NCI-H2107 (cell line): ENCODE measurements around the gene CATSPERB.
"Not testable (repeated sequence)": the region's sequence is repeated elsewhere in the genome, so short reads cannot be mapped to it uniquely, and the experiment has no call there.

Experiments
- DNase-seq: peaks from one replicate; lab custom pipeline; 2025; lab: John Stamatoyannopoulos, UW

CATSPERB gene, protein sequence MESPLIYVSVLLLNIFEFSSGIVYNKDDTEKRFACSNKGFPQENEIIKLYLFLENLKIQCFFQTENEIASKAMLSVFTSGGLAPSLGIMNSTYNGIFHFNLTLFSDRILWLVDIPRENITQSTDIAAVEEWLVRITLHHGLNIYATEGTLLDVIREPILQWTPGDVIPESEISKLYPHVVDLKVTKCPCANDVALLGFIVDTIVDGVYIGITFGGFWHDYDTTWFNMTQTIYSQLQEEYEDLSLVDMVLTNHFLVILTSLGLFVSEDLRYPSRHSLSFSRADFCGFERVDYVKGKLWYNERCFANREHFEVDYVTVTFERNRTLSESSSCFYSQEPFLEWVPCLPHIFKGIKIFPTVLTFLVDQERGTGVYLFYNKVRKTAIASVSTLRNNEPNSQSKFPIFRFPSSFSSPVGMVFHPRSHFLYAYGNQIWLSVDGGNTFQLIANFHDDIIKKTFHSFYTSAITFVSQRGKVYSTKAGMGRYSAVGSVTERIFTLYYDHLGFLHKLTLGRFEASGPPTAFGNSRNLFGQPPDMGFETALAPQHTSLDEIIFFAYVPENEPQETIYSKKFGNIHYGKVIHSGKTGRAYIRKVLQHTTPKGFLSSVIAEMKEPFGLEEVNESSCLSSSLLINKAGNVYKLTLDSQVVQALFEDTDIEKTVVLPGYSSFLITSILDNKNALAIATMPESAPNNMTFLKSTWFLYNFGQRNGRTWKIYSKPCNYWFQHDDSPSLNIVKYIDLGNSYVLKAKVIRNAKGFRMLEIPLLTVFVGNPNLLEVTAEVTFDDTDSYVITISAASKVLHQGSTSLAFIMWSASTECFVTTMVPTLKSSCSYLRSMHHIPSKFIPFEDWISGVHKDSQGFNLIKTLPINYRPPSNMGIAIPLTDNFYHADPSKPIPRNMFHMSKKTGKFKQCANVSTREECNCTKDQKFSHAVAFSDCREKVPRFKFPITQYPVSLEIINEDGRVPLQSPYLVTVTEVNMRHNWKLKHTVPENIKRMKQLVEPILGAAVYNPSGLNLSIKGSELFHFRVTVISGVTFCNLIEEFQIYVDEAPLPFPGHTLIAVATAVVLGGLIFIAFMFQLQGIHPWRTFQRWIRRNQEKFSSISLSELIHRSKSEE

DNA sequence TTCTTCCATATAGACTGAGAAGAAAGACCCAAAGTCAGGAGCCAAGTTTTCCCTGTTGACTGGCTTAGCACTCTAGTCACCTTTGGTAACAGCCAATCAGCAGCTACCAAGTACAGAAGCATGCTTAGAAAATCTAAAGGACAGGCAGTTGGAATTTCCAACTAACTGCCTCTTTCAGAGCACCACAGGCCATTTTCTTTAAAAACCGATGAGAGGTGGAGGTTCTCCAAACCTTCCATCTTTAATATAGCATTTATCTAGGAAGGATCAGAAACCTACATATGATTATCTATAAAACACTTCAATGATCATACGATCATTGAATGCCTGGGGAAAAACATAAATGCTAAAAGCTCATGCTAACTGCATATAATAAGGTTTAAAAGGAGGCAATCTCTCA lies at the start of gene CATSPERB:
CATSPERB (minus strand) TSS at position 101 of the 400 bp plus-strand sequence. CDS start 2,607 bp downstream, outside the sequence.
- DNase-seq, result no peak

DNA sequence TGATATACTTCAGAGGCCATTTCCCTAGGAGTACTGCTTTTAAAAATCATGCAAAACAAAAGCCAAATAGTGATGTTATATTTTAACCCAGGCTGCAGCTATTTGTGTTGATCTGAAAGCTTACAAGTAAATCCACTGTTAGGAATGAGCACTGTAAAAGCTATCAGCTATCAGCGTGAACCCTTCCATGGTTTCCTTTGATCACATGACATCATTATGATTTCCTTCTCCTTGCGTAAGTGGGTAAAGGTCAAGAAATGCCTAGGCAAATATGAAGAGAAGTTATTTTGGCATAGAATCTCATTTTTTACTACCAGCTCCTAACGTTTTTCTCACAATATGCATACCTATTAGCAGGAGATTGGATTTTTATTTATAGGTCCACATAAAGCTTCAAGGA lies 48.6 kb upstream of the CATSPERB start:
- no peak for DNase-seq

DNA sequence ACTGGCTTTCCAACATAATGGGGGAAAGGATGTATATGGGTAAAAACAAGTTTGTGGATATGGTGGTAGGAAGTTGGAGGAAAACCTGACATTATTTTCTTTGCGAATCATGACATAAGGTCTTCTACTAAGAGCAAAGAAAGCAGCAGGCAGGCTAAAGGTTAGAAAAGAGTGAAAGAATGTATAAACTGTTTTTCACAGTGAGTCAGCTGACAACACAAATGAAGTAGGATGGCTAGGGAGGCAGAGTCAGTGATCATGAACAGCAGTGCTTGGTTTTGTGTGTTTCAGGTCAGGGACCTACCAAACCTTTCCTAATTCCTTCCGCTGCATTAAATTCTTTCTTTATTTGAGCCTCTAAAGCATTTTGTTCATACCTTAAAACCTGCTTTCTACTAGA lies 46.3 kb upstream of the CATSPERB start:
- no peak for DNase-seq

DNA sequence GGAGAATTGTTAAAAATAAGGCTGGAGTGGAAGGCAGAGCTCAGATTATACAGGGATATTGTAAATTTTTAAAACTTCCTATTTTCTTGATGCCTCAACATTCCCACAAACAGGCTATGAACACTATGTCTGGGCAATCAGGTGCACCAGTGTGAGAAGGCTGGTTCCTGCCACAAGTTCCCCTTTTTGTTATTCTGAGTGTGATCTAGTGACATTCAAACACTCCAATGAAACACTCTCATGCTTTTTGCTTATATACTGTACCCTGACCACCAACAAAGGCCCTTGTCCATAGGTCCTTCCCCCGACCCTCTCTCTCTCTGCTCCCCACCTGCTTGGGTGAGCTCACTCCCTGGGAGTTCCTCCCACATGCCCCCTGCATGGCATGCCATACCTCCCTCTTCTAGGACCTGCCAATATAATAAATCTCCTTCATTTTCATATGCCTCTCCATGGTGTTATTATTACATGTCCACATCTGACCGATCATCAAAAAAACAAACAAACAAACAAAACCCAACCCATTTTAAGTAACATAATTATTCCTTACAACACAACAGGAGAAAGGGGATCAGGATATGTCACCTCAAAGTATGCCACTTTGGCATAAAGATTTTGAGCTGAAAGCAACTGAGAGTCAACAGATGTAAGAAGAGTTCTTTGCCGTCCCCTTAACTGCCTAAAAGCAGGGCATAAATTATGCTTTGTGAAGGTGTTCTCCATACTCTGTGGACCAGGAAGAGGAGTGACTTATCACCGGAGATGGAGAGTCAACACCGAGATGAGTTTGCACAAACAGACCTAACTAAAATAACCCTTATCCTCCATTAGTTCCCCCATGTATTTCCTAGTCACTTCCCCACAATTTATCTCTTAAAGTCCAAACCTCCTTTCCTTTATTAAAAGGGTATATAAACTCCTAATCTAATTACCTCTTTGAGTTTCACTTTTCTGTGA lies 42.5 kb upstream of the CATSPERB start:
- DNase-seq, result no peak

DNA sequence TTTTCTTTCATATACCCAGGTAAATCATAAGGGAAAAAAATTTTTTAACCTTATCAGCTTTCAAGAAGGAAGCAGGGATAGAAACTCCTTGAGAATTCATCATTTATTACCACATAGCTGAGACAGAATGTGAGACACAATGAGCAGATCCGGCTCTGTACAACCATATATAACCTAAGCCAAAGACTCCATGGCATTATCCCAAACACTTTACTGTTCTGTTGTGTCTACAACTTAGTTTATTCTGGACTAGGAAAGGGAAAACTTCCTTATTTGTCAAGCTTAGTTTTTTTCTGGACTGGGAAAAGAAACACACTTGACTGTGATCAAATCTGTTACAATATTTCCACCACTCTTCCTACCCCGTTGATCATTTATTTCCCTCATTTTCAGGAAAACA lies 38.3 kb upstream of the CATSPERB start:
- no peak for DNase-seq

DNA sequence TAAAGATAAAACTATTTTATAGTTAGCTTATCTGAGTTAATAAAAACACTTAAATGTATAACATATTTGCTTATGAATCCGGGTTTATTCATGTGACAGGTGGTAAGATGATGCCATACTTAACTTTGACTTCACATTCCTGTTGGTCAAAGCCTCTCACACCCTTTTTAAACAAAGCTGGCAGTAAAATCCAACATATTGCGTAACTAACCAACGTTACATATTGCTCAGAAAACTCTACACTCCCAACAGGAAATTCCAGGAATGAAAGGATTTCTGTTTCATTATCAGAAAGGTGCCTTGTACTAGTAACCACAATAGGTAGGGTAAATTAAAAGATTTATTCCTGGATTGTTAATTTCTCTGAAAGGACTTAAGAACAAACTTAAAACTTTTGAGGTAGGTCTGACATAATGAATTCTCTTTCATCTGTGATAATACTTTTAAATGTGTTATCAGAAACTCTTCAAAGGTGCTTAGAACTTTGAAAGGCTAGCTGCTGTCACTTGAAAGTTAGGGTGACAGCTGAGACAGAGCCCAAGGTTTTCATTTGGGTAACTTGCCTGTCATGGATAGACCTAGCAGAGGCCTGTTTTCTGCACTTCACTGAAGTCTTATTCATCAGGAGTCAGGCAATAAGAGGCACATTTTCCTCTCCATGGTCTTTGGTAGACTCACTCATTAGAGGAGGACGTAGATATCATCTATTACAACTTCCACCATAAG lies 23.8 kb upstream of the CATSPERB start:
- DNase-seq, result no peak

DNA sequence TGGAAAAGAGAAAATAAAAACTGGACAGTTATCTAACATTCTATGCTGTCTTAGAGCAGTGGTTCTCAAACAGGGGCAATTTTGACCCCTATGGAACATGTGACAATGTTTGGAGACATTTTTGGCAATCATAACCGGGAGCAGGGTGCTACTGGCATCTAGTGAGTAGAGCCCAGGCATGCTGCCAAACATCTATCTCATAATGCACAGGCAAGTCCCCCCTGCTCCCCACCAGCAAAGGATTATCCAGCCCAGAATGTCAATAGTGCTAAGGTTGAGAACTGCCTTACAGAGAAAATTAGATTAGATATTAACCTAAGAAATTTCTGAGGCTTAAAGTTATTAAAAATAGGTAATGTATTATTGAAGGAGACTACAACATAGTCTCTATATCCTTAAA lies 22.9 kb upstream of the CATSPERB start:
- no peak for DNase-seq

DNA sequence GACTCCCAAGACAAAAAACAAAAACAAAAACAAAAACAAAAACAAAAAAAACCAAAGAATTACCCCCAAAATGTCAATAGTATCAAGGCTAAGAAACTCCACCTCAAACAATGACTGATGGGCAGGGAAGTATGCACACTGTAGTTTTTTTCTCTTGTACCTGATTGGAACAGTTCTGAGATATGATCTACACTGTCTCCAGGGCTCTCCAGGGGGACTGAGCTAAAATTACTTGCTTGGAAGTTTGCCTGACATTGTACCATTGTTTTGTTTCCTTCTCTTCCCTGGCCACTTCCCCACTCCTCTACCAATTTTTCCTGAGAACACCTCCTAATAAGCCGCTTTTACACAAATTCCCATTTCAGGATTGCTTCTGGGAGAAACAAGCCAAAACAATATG lies 22.3 kb upstream of the CATSPERB start:
- DNase-seq, result no peak

DNA sequence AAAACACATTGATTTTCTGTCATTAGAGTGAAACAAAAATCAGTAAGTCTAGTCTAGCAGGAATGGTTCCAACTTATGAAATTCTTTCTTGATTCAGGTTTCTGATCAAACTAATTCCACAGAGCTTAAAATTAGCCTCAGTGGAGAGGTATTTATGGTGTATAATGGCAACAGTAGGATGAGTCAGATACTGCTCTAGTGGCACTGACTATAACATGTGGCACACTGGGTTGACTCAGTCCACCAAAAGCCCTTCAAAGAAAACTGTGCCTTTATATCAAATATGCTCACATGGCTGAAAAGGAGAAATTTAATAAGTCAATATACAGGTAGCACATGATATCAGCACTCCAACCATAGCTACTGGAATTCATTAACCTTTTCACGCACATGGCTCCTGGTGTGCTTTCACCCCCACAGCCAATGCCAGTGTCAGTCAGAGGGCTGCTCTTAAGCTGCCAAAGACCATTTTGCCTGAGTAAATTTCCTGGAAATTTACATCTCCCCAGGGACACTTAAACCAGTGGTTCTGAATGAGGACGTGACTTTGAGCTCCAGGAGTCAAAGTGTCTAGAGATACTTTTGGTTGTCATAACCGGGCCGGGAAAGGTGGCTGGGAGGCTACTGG lies 21.7 kb upstream of the CATSPERB start:
- no peak for DNase-seq

DNA sequence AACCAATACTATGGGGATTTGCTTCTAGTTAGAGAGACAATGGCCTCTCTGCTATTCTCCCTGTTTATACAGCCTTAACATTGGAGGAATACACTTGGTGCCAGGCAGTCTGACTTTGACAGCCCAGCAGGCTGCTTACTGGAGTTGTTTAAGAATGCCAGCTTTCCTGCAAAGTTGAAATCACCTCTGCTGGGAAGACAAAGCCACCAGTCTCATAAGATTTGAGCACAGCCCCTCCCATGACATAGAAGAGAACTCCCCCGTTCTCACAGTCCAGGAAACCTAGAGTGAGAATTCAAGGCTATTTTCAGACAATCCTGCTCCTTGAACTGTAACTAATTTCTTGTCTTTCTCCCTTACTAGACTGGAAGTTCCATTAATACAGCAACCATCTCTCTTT lies 21.1 kb upstream of the CATSPERB start:
- no peak for DNase-seq

DNA sequence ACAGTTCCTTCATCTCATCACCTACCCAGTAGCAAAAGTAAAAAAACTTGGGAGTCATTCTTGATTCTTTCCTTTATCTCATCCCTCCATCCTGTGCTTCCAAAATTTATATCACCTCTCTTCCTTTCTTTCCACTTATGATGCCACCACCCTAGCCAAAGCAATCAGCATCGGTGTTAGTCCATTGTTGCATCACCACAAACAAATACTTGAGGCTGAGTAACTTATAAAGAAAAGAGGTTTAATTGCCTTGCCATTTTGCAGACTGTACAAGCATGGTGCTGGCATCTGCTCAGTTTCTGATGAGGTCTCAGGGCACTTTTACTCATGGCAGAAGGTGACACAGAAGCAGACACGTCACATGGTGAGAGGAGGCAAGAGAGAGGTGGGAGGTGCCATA lies 19.8 kb upstream of the CATSPERB start:
- DNase-seq, result no peak

DNA sequence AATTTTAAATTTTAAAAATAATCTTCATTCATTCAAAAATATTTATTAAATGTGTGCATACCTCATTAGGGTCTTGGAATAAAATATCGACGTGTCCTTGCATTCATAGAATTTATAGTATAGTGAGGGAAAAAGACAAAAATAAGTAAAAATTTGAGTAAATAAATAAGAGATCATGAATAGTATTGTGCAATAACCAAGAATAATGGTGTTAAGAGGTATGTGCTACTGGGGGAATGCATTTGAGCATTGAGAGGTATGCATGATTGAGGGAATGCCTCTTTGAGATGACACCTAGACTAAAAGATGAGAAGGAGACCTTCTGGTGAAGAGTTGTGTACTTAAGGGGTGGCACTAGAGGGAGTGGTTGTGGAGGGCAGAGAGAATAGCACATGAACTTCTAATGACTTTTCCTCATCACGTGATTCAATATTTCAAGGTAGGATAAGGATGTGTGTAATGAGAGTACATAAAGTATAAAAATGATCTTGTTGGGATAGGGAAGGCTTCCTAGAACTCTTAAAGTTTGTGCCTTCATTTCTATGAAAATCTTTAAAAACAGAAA lies 18.8 kb upstream of the CATSPERB start:
- DNase-seq, result no peak

DNA sequence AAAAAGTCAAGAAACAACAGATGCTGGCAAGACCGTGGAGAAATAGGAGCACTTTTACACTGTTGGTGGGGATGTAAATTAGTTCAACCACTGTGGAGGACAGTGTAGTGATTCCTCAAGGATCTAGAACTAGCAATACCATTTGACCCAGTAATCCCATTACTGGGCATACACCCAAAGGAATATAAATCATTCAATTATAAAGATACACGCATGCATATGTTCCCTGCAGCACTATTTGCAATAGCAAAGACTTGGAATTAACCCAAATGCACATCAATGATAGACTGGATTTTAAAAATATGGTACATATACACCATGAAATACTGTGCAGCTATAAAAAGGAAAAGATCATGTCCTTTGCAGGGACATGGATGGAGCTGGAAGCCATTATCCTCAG lies 18.0 kb upstream of the CATSPERB start:
- no peak for DNase-seq

DNA sequence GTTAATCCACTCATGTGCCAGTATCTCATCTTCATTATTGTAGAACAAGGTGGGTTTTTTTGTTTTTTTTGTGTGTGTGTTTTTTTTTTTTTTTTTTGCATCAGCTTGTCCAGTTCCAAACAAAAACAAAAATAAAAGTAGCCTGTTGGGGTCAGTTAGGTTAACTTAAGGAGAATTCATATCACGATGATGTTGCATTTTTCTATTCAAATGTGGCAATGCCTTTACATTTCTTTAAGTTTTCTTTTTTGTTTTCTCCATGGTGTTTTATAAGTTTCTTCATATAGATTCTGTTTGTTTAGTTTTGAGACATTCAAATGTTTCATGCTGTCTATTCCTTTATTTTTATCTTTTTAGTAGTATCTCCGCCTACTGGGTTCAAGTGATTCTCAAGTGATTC lies 16.2 kb upstream of the CATSPERB start:
- DNase-seq, result no peak

DNA sequence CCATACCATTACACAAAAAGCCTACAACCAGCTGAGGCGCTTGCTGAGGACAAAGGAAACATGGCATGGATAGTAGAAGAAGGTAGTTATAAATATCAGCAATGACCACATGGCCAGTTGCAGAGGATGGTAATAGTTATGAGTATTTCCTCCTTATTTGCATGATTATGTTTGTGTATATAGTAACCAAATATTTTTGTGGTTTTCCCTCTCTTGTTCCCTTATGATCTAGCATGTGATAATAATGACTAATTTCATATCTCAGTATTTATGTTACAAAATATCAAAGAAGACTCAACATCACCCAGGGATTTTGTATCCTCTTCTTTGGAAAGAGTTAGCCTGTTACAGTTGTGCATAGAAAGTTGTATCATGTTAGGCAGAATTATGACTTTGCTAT lies 13.5 kb upstream of the CATSPERB start:
- DNase-seq, result no peak

DNA sequence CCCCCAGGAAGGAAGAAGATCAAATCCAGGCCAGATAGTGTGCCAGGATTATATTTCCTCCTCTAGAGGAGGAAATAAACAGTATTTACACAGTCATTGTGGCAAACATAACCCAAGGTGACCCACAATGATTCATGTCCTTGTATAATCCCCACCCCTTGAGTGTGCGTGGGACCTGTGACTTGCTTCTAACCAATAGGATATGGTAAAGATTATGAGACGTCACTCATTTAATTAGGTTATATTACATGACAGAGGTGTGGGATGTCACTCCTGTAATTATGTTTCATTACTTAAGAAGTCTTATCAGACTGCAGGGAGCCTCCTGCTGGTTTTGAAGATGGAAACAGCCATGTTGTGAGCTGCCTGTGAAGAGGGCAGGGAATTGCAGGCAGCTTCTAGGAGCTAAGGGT lies 12.2 kb upstream of the CATSPERB start:
- DNase-seq, result no peak

DNA sequence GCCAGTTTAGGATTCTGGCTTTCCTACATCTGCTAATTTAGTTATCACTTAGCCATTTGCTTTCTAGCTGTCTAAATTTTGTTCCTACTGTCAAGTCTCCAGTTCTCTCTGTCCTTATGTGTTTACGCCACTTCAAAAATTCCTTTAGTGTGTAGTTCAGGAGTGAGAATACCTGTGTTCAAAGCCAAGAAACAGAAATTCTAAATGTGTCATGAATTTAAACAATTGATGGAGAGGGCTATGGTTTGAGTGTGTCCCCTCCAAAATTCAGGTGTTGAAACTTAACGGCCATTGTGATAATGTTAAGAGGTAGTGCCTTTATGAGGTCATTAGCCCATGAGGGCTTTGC lies 11.4 kb upstream of the CATSPERB start:
- DNase-seq, result no peak

DNA sequence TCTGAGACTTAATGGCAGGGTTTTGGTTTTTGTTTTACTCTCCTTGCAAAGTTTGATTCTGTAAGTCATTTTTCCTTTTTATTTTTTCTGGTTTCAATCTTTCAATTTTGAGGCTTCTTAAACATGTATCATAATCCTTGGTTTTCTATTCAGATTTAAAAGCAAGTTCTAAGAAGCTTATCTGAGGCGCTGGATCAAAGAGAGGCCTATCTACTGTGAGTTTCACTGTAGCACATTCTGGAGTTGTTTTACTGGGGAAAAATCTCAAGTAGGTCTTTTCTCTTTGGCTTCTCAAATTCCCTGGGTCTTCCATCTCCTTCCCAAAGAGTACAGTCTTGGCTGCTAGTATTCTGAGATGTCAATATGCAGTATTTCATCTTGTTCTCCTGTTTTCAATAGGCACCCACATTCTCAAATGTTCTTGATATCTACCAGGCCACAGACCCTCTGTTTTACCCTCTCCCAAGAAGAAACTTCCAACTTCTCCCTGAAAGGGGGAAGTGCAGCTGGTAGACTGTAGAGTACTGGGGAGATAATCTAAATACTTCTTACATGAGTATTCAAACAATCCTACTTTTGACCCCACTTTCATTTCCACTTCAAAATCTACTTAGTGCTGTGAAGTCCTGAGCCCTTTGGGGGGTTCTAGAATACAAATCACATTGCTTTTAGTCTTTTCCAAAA lies 10.9 kb upstream of the CATSPERB start:
- DNase-seq, result no peak

DNA sequence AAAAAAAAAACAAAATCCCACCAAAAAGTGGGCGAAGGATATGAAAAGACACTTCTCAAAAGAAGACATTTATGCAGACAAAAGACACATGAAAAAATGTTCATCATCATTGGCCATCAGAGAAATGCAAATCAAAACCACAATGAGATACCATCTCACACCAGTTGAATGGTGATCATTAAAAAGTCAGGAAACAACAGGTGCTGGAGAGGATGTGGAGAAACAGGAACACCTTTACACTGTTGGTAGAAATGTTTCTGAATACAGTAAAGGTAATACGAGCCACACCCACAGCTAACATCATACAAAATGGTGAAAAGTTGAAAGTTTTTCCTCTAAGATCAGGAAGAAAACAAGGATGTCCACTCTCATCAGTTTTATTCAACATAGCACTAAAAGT lies 8.0 kb upstream of the CATSPERB start:
- not testable (repeated sequence) for DNase-seq

DNA sequence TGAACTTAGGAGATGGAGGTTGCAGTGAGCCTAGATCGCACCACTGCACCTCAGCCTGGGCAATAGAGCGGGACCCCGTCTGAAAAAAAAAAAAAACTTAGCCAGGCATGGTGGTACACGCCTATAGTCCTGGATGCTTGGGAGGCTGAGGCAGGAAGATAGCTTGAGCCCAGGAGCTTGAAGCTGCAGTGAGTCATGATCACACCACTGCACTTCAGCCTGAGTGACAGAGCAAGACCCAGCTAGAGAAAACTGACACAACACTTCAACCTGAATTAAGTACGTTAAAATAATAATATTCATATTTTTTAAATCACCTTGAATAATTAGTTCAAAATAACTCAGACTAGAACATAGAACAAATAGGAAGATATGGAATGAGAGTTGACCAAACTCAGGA lies 5.7 kb upstream of the CATSPERB start:
- DNase-seq, result no peak
